ENCODE results near the gene ZMYM3.
"Not testable (repeated sequence)": the region's sequence is repeated elsewhere in the genome, so short reads cannot be mapped to it uniquely, and the experiment has no call there.

ZMYM3 gene

DNA sequence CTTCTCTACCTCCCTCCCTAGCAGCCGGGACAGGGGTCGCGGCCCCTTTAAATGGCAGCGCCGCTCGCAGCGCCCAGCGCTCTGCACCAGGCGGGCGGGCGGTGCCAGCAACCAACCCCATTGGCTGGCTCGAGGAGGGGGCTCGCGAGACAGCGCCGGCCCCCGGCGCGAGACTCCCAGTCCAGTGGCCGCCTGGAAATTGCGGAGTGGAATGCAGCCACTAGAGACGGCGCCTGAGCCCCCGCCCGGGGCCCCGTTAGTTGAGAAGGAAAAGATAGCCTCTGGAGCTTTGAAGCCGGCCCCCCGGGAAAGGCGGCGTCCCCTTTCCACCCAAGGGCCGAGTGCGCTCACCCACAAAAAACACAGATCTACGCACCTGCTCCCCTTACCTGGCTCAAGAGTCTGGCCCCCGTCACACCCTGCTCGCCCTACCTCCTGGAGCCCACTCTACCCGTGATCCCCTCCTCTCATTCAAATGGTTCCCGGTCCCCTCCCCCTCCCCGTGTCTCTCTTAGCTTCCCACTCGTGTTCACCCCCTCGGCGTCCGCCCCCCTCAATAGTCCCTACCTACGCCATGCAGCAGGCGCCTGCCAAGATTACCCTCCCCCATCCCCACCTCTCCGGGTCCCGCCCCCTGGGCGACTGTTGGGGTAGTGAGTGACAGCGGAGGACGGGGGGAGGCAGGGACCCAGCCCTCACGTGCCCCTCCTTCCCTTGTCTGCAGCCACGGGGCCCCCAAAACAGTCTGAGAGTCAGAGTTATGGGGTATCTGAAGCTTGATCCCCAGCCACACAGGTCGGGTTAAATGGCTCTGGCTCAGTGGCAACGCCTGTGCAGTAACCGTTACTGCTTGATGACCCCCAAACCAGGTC lies at the start of gene ZMYM3:
Gene ZMYM3, minus strand, starts transcription at position 49 of the 872 bp plus-strand sequence. CDS start 885 bp downstream, outside the sequence.
- peak; percentile 63 for DNase-seq (ENCODE audit: low read depth)

GRCh38 chrX:71302461-71303213 lies 48.7 kb upstream of the ZMYM3 start:
- no peak for DNase-seq (ENCODE audit: low read depth)

DNA sequence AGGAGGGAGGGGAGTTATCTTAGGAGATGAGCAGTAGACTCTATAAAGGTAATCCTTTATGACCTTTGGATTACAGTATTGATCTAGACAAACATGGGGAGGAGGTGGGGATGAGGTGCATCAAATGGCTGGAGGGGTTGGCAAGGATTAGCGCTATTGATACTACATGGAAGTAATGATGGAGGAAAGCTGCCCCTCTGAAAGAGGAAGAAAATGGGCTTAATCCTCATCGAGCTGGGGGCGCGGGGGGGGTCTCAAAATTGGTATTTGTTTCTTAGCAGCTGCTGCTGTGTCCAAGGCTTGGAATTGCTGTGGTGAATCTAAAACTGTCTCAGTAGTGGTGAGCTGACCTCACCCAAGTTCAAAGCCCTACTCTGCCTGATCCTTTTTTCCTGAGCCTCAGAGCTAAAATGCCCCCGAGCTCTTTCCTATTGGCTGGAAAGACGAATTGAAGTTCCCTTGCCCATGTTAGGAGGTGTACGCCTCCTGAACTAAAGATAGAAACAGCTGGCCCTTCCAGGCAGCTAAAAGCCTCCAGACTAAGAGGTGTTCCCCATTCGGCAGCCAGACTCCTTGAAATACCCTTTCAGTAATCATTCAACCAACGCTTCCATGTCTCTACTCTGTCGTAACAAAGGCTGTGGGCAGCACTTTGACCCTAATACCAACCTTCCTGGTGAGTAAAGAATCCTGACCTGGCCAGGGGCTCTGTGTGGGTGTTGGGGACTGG lies 47.4 kb upstream of the ZMYM3 start, which contains the start of gene ITGB1BP2:
Gene ITGB1BP2, plus strand, starts transcription at position 556 of the 730 bp plus-strand sequence. Its CDS starts 57 bp downstream, at position 613.
- no peak for DNase-seq (ENCODE audit: low read depth)

GRCh38 chrX:71300495-71300894 lies 46.6 kb upstream of the ZMYM3 start:
- DNase-seq (ENCODE audit: low read depth) = not testable (repeated sequence)

GRCh38 chrX:71300064-71300463 lies 46.1 kb upstream of the ZMYM3 start:
- not testable (repeated sequence) for DNase-seq (ENCODE audit: low read depth)

DNA sequence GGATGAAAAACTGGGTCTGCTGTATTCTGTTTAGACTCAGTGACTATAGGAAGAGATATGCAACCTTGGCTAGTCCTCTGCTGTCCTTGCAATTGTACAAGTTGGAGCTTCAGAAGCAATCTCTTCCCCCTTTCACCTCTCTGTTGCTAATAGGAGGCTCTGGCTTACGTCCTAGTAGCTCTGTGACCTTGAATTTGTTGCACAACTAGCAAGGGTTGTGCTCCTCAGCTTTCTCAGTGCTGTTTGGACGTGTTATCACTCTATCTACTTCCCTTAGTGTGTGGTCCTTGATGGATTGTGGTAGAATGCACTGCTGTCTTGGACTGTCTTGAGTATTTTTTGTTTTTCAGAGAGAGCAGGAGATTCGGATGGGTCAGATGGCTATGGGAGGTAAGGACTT lies 44.2 kb upstream of the ZMYM3 start:
- no peak for DNase-seq (ENCODE audit: low read depth)

- no peak for DNase-seq (ENCODE audit: low read depth)
These were observed 42.9 kb upstream of the ZMYM3 start for GRCh38 chrX:71296806-71297205.

- DNase-seq (ENCODE audit: low read depth) = no peak
These were observed 38.9 kb upstream of the ZMYM3 start for GRCh38 chrX:71292669-71293365.

GRCh38 chrX:71291381-71291780 lies 37.4 kb upstream of the ZMYM3 start:
- DNase-seq (ENCODE audit: low read depth) = no peak

DNA sequence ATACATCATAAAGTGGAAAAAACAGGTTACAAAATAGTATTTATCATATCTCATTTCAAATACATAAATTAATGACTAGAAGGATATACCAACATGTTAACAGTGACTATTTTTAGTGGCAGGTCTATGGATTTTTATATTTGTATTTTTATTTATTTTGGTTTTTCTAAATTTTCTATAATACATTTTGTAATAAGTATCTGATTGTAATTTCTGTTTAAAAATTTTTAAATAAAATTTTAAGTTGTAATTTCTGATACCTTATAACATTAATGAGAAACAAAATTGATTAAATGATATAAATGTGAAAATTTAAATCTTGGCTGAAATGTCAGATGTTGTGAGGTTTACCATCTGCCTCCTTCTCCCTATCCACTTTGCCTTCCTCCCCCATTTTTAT lies 32.0 kb upstream of the ZMYM3 start:
- DNase-seq (ENCODE audit: low read depth) = no peak

GRCh38 chrX:71283403-71284143 lies 29.6 kb upstream of the ZMYM3 start, which contains the start of gene NONO:
Gene NONO (plus strand): TSS chrX:71283635. CDS start chrX:71290638, 7,003 bp downstream.
- peak; percentile 72 for DNase-seq (ENCODE audit: low read depth)

DNA sequence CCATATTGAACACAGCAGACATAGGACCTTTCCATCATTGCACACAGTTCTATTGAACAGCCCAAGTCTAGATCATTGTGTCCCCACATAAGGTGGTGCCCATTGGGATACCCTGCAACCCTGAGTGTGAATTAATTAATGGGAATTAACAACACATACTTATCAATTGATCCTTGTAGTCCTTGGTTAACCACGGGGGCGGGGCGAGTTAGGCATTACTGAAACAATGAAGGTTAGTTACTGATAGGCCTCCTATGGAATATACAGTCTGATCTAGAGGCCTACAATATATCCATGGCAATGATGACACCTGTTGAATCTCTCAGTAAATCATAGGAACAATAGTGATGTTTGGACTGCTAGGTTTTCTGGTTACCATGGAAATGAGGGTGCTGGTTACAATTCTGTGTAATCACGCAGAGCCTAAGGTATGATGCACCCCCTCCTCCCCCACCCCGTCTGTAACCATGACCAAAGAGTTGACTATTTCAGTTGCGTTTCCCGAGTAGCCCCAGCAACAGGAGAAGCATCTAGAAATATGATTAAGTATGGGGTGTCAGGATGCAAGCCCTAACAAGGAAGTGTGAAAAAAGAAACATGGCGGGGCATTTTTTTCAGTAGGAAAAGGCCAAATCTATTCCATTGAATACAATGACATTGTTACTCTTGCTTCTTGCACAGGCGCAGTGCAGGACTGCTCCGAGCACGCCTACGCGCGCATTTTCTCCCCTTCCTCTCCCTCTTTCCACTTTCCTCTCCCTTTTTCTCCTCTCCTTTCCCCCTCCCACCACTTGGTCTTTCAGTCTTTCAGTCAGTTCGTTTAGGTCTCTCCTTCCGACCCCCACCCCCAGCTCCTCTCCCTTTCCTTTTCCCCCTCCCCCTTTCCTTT lies 28.8 kb upstream of the ZMYM3 start:
- peak; percentile 5 for DNase-seq (ENCODE audit: low read depth)

- not testable (repeated sequence) for DNase-seq (ENCODE audit: low read depth)
These were observed 27.4 kb upstream of the ZMYM3 start for GRCh38 chrX:71281300-71281699.

DNA sequence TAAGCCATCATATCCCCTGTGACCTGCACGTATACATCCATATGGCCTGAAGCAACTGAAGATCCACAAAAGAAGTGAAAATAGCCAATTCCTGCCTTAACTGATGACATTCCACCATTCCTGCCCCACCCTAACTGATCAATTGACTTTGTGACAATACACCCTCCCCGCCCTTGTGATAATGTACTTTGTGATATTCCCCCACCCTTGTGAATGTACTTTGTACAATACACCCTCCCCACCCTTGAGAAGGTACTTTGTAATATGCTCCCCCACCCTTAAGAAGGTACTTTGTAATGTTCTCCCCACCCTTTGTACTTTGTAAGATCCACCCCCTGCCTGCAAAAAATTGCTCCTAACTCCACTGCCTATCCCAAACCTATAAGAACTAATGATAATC lies 18.4 kb upstream of the ZMYM3 start:
- DNase-seq (ENCODE audit: low read depth) = not testable (repeated sequence)

DNA sequence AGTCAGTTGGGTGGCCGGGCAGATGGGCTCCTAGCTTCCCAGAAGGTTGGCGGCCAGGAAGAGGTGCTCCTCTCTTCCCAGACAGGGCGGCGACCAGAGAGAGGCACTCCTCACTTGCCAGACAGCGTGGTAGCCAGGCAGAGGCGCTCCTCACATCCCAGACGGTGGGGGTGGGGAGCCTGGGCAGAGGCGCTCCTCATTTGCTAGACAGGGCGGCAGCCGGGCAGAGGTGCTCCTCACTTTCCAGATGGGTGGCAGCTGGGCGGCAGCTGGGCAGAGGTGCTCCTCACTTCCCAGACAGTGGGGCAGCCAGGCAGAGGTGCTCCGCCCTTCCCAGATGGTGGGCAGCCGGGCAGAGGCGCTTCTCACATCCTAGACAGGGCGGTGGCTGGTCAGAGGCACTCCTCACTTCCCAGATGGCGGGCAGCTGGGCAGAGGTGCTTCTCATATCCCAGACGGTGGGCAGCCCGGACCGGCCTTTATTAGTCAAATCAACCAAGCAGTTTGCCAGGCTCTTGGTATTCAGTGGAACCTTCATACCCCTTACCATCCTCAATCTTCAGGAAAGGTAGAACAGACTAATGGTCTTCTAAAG lies 16.0 kb upstream of the ZMYM3 start:
- DNase-seq (ENCODE audit: low read depth) = no peak

DNA sequence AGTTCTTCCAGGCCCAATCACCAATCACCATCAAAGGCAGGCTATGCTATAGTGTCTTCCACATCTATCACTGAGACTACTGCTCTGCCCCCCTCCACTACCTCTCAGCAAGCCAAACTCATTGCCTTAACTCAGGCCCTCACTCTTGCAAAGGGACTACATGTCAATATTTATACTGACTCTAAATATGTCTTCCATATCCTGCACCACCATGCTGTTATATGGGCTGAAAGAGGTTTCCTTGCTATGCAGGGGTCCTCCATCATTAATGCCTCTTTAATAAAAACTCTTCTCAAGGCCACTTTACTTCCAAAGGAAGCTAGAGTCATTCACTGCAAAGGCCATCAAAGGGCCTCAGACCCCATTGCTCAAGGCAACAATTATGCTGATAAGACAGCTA lies 14.7 kb upstream of the ZMYM3 start:
- not testable (repeated sequence) for DNase-seq (ENCODE audit: low read depth)

- no peak for DNase-seq (ENCODE audit: low read depth)
These were observed 2.9 kb upstream of the ZMYM3 start for GRCh38 chrX:71256856-71257255.

DNA sequence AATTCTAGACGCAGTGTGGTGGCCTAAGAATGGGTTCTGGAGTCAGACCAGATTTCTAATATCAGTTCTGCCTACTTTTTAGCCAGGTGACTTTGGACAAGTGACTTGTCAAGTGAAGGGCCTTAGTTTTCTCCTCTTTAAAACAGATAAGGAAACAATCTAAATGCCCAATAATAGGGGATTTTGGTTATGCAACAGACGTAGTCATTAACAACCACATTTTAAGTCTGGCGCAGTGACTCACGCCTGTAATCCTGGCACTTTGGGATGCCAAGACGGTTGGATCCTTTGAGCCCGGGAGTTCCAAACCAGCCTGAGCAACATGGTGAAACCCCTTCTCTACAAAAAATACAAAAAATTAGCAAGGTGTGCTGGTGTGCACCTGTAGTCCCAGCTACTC lies 2.1 kb upstream of the ZMYM3 start:
- DNase-seq (ENCODE audit: low read depth) = no peak
